Tibial artery (tissue), 4 donors: ENCODE results near the gene HDAC4.

Experiments used
- DNase-seq, 2 donors: peaks; one replicate each; pipeline ENCODE4 v3.0.0-alpha.2; 2019
- H3K27ac ChIP-seq, 2 donors: fragments of 200-600 bp; sonication (generic) in 1 of 2; 1 replicate in 1 of 2; 2 replicates in 1 of 2; pipeline ENCODE4 v1.5.1; 2018 to 2019; ENCODE audit warnings: mild to moderate bottlenecking in 1 of 2
- H3K27me3 ChIP-seq, 2 donors: fragments of 200-600 bp; sonication (generic) in 1 of 2; one replicate each; pipeline versions ENCODE4 v1.5.1 to v1.6.0; 2016 to 2019
- H3K36me3 ChIP-seq, 3 donors: fragments of 200-600 bp; sonication (generic) in 2 of 3; one replicate each; pipeline ENCODE4 v1.5.1; 2016 to 2019; ENCODE audit warnings: mild to moderate bottlenecking in 2 of 3
- H3K4me1 ChIP-seq, 4 donors: fragments of 200-600 bp; sonication (generic) in 2 of 4; 1 replicate in 3 of 4; 2 replicates in 1 of 4; pipeline ENCODE4 v1.5.1; 2016 to 2019
- H3K4me3 ChIP-seq, 2 donors: fragments of 200-600 bp; sonication (generic) in 1 of 2; 1 replicate in 1 of 2; 2 replicates in 1 of 2; pipeline ENCODE4 v1.5.1; 2018 to 2019; ENCODE audit warnings: mild to moderate bottlenecking in 2 of 2
- H3K9me3 ChIP-seq, 3 donors: fragments of 200-600 bp; sonication (generic) in 1 of 3; one replicate each; pipeline ENCODE4 v1.5.1; 2016 to 2019
- intact Hi-C: fragments of 100-400 bp; cut with DNase I; formaldehyde crosslinking; loops from one replicate; pipeline ENCODE4 v1.15.0; 2023; ENCODE audit warnings: low total_unique reads
- TF ChIP-seq, protein P1 (sequence below), 2 experiments: fragments of 200-600 bp in 1 of 2; fragments of 450-650 bp in 1 of 2; IDR thresholded peaks; one replicate each; pipeline ENCODE4 v1.5.1; 2017 to 2019; ENCODE audit warnings: antibody characterized with exemption in 2 of 2, mild to moderate bottlenecking in 1 of 2, moderate library complexity in 1 of 2

The HDAC4 gene

DNA sequence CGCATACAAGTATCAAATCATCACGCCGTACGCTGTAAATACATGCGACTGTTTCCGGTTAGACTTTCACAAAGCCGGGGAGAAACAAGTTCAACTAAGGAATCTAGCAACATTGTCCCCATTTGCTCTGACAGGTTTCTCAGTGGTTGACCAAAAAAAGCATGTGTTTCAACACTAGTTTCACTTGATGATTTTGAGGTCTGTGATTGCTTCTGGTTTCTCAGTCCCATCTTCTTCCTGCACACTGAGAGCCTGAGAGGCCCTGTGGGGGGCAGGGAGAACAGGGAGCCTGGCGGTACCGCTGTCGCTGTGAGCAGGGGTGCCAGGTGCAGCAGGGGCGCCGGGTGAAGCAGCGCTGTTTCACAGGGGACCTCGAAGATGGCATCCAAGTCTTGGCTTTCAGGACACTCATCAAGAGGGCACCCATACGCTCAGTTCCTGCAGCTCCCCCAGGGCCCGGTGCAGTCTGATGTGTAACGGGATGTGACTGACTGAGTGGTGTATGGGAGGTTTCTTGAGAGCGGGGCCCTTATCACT lies 282.1 kb downstream of the HDAC4 start:
- TF ChIP-seq, protein P1, sequence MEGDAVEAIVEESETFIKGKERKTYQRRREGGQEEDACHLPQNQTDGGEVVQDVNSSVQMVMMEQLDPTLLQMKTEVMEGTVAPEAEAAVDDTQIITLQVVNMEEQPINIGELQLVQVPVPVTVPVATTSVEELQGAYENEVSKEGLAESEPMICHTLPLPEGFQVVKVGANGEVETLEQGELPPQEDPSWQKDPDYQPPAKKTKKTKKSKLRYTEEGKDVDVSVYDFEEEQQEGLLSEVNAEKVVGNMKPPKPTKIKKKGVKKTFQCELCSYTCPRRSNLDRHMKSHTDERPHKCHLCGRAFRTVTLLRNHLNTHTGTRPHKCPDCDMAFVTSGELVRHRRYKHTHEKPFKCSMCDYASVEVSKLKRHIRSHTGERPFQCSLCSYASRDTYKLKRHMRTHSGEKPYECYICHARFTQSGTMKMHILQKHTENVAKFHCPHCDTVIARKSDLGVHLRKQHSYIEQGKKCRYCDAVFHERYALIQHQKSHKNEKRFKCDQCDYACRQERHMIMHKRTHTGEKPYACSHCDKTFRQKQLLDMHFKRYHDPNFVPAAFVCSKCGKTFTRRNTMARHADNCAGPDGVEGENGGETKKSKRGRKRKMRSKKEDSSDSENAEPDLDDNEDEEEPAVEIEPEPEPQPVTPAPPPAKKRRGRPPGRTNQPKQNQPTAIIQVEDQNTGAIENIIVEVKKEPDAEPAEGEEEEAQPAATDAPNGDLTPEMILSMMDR (IDR thresholded peaks at IDR 0.05), result no peak
- Histone ChIP-seq H3K4me1 (no peaks in the 10 kb centered on the region), H3K36me3 (peaks cover 0 to 19% (median 0%) of the 10 kb centered on the region in 3 donors), H3K9me3 (no peaks in the 10 kb centered on the region), H3K27ac (no peak overlapping the region), H3K4me3 (no peak overlapping the region), H3K27me3 (no peaks in the 10 kb centered on the region)
- intact Hi-C loops, result no loop called here
- DNase-seq, result no peak

DNA sequence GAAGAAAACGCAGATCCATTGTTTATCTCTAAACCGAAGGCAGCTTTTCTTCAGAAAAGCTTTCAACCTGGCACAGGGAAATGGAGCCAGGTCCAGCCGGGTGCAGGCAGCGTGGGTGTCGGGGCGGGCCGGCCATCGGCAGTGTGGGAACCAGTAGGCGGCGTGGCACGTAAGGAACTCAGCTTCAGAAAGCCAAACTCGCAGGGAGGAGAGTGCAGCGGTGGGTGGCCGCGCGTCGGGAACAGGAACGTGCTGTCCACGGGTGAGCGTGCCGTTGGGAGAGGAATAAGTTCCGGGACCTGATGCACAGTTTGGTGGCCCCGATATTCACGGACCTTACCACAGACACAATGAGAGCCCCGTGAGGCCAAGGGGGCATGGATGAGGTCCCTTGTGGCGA lies 282.6 kb downstream of the HDAC4 start:
- TF ChIP-seq, protein P1 (IDR thresholded peaks at IDR 0.05), result no peak
- no peaks in the 10 kb centered on the region for H3K9me3 ChIP-seq
- no peaks in the 10 kb centered on the region for H3K27me3 ChIP-seq
- no peak for DNase-seq
- no peak overlapping the region for H3K27ac ChIP-seq
- intact Hi-C loops, result no loop called here
- H3K36me3 ChIP-seq, result peaks cover 0 to 20% (median 0%) of the 10 kb centered on the region in 3 donors
- H3K4me3 ChIP-seq, result no peak overlapping the region
- no peaks in the 10 kb centered on the region for H3K4me1 ChIP-seq

DNA sequence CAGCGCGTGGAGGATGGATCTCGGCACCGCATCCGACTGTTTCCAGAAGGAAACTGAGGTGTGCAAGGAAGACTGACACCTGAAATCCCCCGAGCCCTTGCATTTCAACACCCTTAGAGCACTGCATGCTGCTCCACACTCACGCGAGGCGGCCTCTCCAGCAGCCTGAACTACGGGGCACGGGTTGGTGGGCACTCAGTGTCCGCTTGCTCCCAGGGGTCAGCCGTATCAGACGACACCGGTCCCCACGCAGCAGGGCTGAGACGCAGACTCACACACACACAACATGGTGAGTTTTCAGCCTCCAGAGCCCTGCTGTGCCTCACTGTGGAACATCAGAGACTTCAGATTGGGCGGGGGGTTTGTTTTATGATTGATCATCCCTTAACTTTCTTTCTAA lies 283.0 kb downstream of the HDAC4 start:
- Histone ChIP-seq H3K4me3 (no peak overlapping the region), H3K27ac (no peak overlapping the region), H3K4me1 (no peaks in the 10 kb centered on the region), H3K36me3 (peaks cover 0 to 20% (median 0%) of the 10 kb centered on the region in 3 donors), H3K27me3 (no peaks in the 10 kb centered on the region), H3K9me3 (no peaks in the 10 kb centered on the region)
- TF ChIP-seq, protein P1 (IDR thresholded peaks at IDR 0.05), result no peak
- DNase-seq, result no peak
- intact Hi-C loops, result no loop called here

DNA sequence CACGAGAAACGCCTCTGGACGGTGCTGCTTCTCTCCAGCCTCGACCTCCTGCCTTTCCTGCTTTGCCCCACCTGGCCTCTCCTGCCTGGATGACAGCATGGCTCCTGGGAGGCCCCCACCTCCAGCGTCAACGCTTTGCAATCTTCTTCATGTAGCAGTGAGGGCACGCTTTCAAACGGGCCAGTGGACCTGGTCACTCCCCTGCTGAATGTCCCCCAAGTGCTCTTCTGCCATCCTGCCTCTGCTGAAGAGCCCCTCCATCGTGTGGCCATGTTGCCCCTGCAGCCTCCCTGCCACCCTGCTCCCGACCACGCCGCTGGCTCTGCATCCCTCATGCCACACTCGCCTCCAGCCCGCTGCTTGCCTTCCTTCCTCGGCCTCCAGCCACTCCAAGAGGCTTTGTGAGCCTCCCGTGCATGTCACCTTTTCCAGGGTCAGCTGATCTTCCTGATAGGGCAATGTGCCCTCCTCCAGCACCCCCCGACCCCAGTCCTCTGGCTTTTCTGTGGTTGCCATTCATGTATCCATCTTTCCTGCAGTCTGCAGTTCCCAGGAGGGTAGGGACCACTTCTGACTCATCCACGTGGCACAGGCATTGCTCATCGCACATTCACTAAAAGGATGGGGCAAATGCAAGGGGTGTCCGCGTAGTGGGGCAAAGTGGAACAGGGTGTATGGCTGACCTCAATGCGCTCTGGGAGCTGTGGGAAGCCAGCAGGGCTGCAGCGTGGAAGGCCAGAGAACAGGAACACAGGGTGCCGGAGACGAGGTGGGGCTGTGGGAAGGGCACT lies 284.2 kb downstream of the HDAC4 start:
- TF ChIP-seq, protein P1 (IDR thresholded peaks at IDR 0.05), result no peak

DNA sequence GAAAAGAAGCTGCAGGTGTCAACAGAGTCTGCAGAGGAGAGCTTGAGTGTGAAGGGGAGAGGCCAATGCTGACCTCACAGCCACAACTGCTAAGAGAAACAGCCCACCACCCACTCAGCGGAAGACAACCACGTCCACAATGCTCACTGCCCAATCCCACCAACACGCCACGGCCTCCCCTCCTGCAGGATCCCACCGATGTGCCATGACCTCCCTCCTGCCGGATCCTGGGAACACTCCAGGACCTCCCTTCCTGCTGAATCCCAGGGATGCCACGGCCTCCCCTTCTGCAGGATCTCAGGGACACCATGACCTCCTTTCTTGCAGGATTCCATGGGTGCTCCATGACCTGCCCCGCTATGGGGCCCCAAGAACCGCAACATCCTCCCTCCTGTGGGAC lies 285.2 kb downstream of the HDAC4 start:
- intact Hi-C loops, result no loop called here
- TF ChIP-seq, protein P1 (IDR thresholded peaks at IDR 0.05), result no peak
- Histone ChIP-seq H3K27ac (no peak overlapping the region), H3K27me3 (no peaks in the 10 kb centered on the region), H3K36me3 (peaks cover 0 to 38% (median 17%) of the 10 kb centered on the region in 3 donors), H3K9me3 (no peaks in the 10 kb centered on the region), H3K4me1 (no peaks in the 10 kb centered on the region), H3K4me3 (no peak overlapping the region)
- no peak for DNase-seq

More for the DNA sequence above, 284.2 kb downstream of the HDAC4 start:
- Histone ChIP-seq H3K27ac (no peak overlapping the region), H3K4me3 (no peak overlapping the region), H3K4me1 (no peaks in the 10 kb centered on the region), H3K9me3 (no peaks in the 10 kb centered on the region), H3K36me3 (peaks cover 0 to 27% (median 6%) of the 10 kb centered on the region in 3 donors), H3K27me3 (no peaks in the 10 kb centered on the region)
- intact Hi-C loops, result no loop called here
- no peak for DNase-seq
